NCI-H1930 (cell line): ENCODE results near the gene VTI1A.

Source experiments
- DNase-seq, 2 experiments: peaks; one replicate each; lab custom pipeline; 2025; lab: John Stamatoyannopoulos, UW

Gene VTI1A

GRCh38 chr10:112679392-112679791 lies 232.4 kb downstream of the VTI1A start:
- no peak for DNase-seq

GRCh38 chr10:112680586-112680985 lies 233.6 kb downstream of the VTI1A start:
- no peak for DNase-seq

- no peak for DNase-seq
Measured at GRCh38 chr10:112687647-112688046, 240.6 kb downstream of the VTI1A start.

- DNase-seq: no peak
Measured at GRCh38 chr10:112689327-112690072, 242.5 kb downstream of the VTI1A start.

GRCh38 chr10:112695539-112695938 lies 248.5 kb downstream of the VTI1A start:
- DNase-seq: no peak

GRCh38 chr10:112696592-112696991 lies 249.6 kb downstream of the VTI1A start:
- no peak for DNase-seq

- no peak for DNase-seq
Measured at GRCh38 chr10:112698133-112698817, 251.3 kb downstream of the VTI1A start.

- DNase-seq: no peak
Measured at GRCh38 chr10:112698818-112699164, 251.8 kb downstream of the VTI1A start.

GRCh38 chr10:112700215-112700671 lies 253.2 kb downstream of the VTI1A start:
- no peak for DNase-seq

- DNase-seq: no peak
Measured at GRCh38 chr10:112701211-112701877, 254.3 kb downstream of the VTI1A start.

GRCh38 chr10:112701878-112702255 lies 254.9 kb downstream of the VTI1A start:
- no peak for DNase-seq

GRCh38 chr10:112706577-112706976 lies 259.6 kb downstream of the VTI1A start:
- DNase-seq: no peak

- DNase-seq: no peak
Measured at GRCh38 chr10:112708461-112708860, 261.4 kb downstream of the VTI1A start.

- no peak for DNase-seq
Measured at GRCh38 chr10:112710528-112710927, 263.5 kb downstream of the VTI1A start.

GRCh38 chr10:112711366-112711765 lies 264.4 kb downstream of the VTI1A start:
- DNase-seq: no peak

GRCh38 chr10:112712536-112712935 lies 265.5 kb downstream of the VTI1A start:
- DNase-seq: no peak

- DNase-seq: no peak
Measured at GRCh38 chr10:112713411-112713810, 266.4 kb downstream of the VTI1A start.

- DNase-seq: no peak
Measured at GRCh38 chr10:112715581-112715980, 268.6 kb downstream of the VTI1A start.

GRCh38 chr10:112716076-112716475 lies 269.1 kb downstream of the VTI1A start:
- DNase-seq: no peak

- no peak for DNase-seq
Measured at GRCh38 chr10:112716924-112717413, 270.0 kb downstream of the VTI1A start.

- DNase-seq: no peak
Measured at GRCh38 chr10:112720178-112720577, 273.2 kb downstream of the VTI1A start.

GRCh38 chr10:112721080-112721698 lies 274.2 kb downstream of the VTI1A start:
- no peak for DNase-seq
